Right hindlimb (tissue), 1 donor: Measurements from ENCODE around the gene DEFB114.
"Not testable (repeated sequence)": the region's sequence is repeated elsewhere in the genome, so short reads cannot be mapped to it uniquely, and the experiment has no call there.

Experiments used
- DNase-seq: peaks from one replicate; pipeline ENCODE4 v3.0.0-alpha.2; 2018

Gene DEFB114

GRCh38 chr6:49964064-49964463 lies at the start of gene DEFB114:
Gene DEFB114 (minus strand): TSS chr6:49964164. CDS start chr6:49964105, 59 bp downstream.
- DNase-seq = no peak

GRCh38 chr6:50007819-50008218 lies 43.9 kb upstream of the DEFB114 start:
- DNase-seq = no peak

GRCh38 chr6:50003139-50003538 lies 39.2 kb upstream of the DEFB114 start:
- no peak for DNase-seq

GRCh38 chr6:49995278-49995677 lies 31.3 kb upstream of the DEFB114 start:
- no peak for DNase-seq

- no peak for DNase-seq
Measured at GRCh38 chr6:49988900-49989299, 24.9 kb upstream of the DEFB114 start.

- no peak for DNase-seq
Measured at GRCh38 chr6:49987749-49988148, 23.8 kb upstream of the DEFB114 start.

- no peak for DNase-seq
Measured at GRCh38 chr6:49986551-49986950, 22.6 kb upstream of the DEFB114 start.

GRCh38 chr6:49982046-49982445 lies 18.1 kb upstream of the DEFB114 start:
- DNase-seq = no peak

GRCh38 chr6:49980898-49981297 lies 16.9 kb upstream of the DEFB114 start:
- DNase-seq = no peak

- no peak for DNase-seq
Measured at GRCh38 chr6:49979584-49979983, 15.6 kb upstream of the DEFB114 start.

- no peak for DNase-seq
Measured at GRCh38 chr6:49978332-49979226, 14.6 kb upstream of the DEFB114 start.

- DNase-seq = no peak
Measured at GRCh38 chr6:49969605-49970004, 5.6 kb upstream of the DEFB114 start, which contains the start of gene DEFB113. Gene DEFB113 (minus strand): TSS chr6:49969625. CDS start chr6:49969625, 0 bp downstream.

GRCh38 chr6:49966823-49967222 lies 2.9 kb upstream of the DEFB114 start:
- no peak for DNase-seq

GRCh38 chr6:49966334-49966733 lies 2.4 kb upstream of the DEFB114 start:
- no peak for DNase-seq

- DNase-seq = no peak
Measured at GRCh38 chr6:49958180-49958579, 5.8 kb downstream of the DEFB114 start.

GRCh38 chr6:49955847-49956246 lies 8.1 kb downstream of the DEFB114 start:
- no peak for DNase-seq

GRCh38 chr6:49951926-49952325 lies 12.0 kb downstream of the DEFB114 start:
- DNase-seq = no peak

GRCh38 chr6:49950415-49950751 lies 13.6 kb downstream of the DEFB114 start:
- DNase-seq = no peak

GRCh38 chr6:49949062-49949461 lies 14.9 kb downstream of the DEFB114 start:
- DNase-seq = no peak

GRCh38 chr6:49946835-49947234 lies 17.1 kb downstream of the DEFB114 start:
- no peak for DNase-seq

- not testable (repeated sequence) for DNase-seq
Measured at GRCh38 chr6:49944068-49944467, 19.9 kb downstream of the DEFB114 start.

- no peak for DNase-seq
Measured at GRCh38 chr6:49939993-49940498, 23.9 kb downstream of the DEFB114 start.

GRCh38 chr6:49937811-49938210 lies 26.2 kb downstream of the DEFB114 start:
- no peak for DNase-seq

- DNase-seq = no peak
Measured at GRCh38 chr6:49937017-49937416, 26.9 kb downstream of the DEFB114 start.

GRCh38 chr6:49935387-49935786 lies 28.6 kb downstream of the DEFB114 start:
- DNase-seq = no peak
